GM23338 (cell line): ENCODE measurements around the gene R3HDM1. TPM values are rescaled to one million over a fixed set of nuclear protein-coding genes. Genes with fewer than 3 reads are reported as not detected.

Source experiments
- ATAC-seq: fragments of 200-7000 bp; cut with Tn5 transposase; 3 replicates; pipeline ENCODE4 v1.9.1; 2020
- DNase-seq: peaks from one replicate; pipeline ENCODE4 v3.0.0-alpha.2; 2015; ENCODE audit warnings: low spot score
- H2AFZ ChIP-seq: fragments of 200-600 bp; sonication (generic); 2 replicates; pipeline ENCODE4 v1.8.0; 2016; ENCODE audit warnings: antibody characterized with exemption, mild to moderate bottlenecking, moderate library complexity
- H3F3A ChIP-seq: fragments of 200-600 bp; sonication (generic); replicated peaks from 2 replicates; pipeline ENCODE4 v1.8.0; 2017; ENCODE audit warnings: antibody characterized with exemption, mixed run types, low read depth
- H3K27ac ChIP-seq: fragments of 200-600 bp; sonication (generic); 2 replicates; pipeline ENCODE4 v1.6.1; 2016; ENCODE audit warnings: low read depth
- H3K27me3 ChIP-seq: fragments of 200-600 bp; sonication (generic); 2 replicates; pipeline ENCODE4 v1.8.0; 2016; ENCODE audit warnings: mild to moderate bottlenecking, mixed run types, moderate library complexity; ENCODE audit not compliant: insufficient read depth
- H3K36me3 ChIP-seq: fragments of 200-600 bp; sonication (generic); 2 replicates; pipeline ENCODE4 v1.8.0; 2016; ENCODE audit warnings: mild to moderate bottlenecking; ENCODE audit not compliant: insufficient read depth
- H3K4me1 ChIP-seq: fragments of 200-600 bp; sonication (generic); 2 replicates; pipeline ENCODE4 v1.8.0; 2016; ENCODE audit warnings: mild to moderate bottlenecking, moderate library complexity; ENCODE audit not compliant: insufficient read depth
- H3K4me2 ChIP-seq: fragments of 200-600 bp; sonication (generic); 2 replicates; pipeline ENCODE4 v1.7.1; 2017; ENCODE audit warnings: mixed run types
- H3K4me3 ChIP-seq: fragments of 200-600 bp; sonication (generic); 2 replicates; pipeline ENCODE4 v1.6.1; 2016; ENCODE audit warnings: mixed run types
- H3K79me2 ChIP-seq: fragments of 200-600 bp; sonication (generic); replicated peaks from 2 replicates; pipeline ENCODE4 v1.8.0; 2017; ENCODE audit warnings: mild to moderate bottlenecking; ENCODE audit not compliant: insufficient read depth
- H3K9me2 ChIP-seq: fragments of 200-600 bp; sonication (generic); 2 replicates; pipeline ENCODE4 v1.8.0; 2017; ENCODE audit not compliant: insufficient read depth
- H4K20me1 ChIP-seq: fragments of 200-600 bp; sonication (generic); replicated peaks from 2 replicates; pipeline ENCODE4 v1.8.0; 2017; ENCODE audit warnings: mild to moderate bottlenecking; ENCODE audit not compliant: insufficient read depth
- H3K27ac Mint-ChIP-seq: 2 replicates; pipeline ENCODE4 v1.8.0; 2020; ENCODE audit warnings: inconsistent platforms, mild to moderate bottlenecking, moderate library complexity, mixed read lengths
- H3K27me3 Mint-ChIP-seq: 3 replicates; pipeline ENCODE4 v1.8.0; 2022; ENCODE audit warnings: low read depth, mild to moderate bottlenecking, moderate library complexity, mixed read lengths, inconsistent platforms; ENCODE audit not compliant: insufficient read depth, poor library complexity
- H3K36me3 Mint-ChIP-seq: 3 replicates; pipeline ENCODE4 v1.8.0; 2021; ENCODE audit warnings: low read depth, mild to moderate bottlenecking, inconsistent platforms, moderate library complexity, mixed read lengths
- H3K4me1 Mint-ChIP-seq: 3 replicates; pipeline ENCODE4 v1.8.0; 2020; ENCODE audit warnings: mild to moderate bottlenecking, inconsistent platforms, mixed read lengths
- H3K4me3 Mint-ChIP-seq: 3 replicates; pipeline ENCODE4 v1.8.0; 2021; ENCODE audit warnings: moderate library complexity, mild to moderate bottlenecking, inconsistent platforms, mixed read lengths
- H3K9me3 Mint-ChIP-seq: 3 replicates; pipeline ENCODE4 v1.8.0; 2020; ENCODE audit warnings: moderate library complexity, mild to moderate bottlenecking, inconsistent platforms, mixed read lengths
- CREB1 ChIP-seq: fragments of 250-450 bp; sonication (Bioruptor Pico); IDR thresholded peaks from 2 replicates; pipeline ENCODE4 v1.5.0; 2020; ENCODE audit warnings: low read depth, mild to moderate bottlenecking, moderate library complexity
- ETS1 ChIP-seq: IDR thresholded peaks from 2 replicates; pipeline ENCODE4 v1.6.1; 2016; ENCODE audit warnings: antibody characterized with exemption
- EZH2 ChIP-seq: fragments of 200-600 bp; sonication (generic); IDR thresholded peaks from one replicate; pipeline ENCODE4 v1.8.0; 2017; ENCODE audit warnings: antibody characterized with exemption, mild to moderate bottlenecking, low read depth; ENCODE audit not compliant: unreplicated experiment
- EZH2phosphoT487 ChIP-seq: fragments of 200-600 bp; sonication (generic); IDR thresholded peaks from one replicate; pipeline ENCODE4 v1.8.1; 2018; ENCODE audit warnings: antibody characterized with exemption; ENCODE audit not compliant: unreplicated experiment
- NANOG ChIP-seq: IDR thresholded peaks from 2 replicates; pipeline ENCODE4 v1.6.1; 2016; ENCODE audit warnings: antibody characterized with exemption, borderline replicate concordance
- STAT1 ChIP-seq: IDR thresholded peaks from one replicate; pipeline ENCODE4 v1.6.1; 2016; ENCODE audit warnings: antibody characterized with exemption; ENCODE audit not compliant: unreplicated experiment
- ZNF114 ChIP-seq: fragments of 250-450 bp; sonication (Bioruptor Pico); IDR thresholded peaks from 2 replicates; pipeline ENCODE4 v1.5.0; 2020; ENCODE audit warnings: mild to moderate bottlenecking, moderate library complexity
- ZNF331 ChIP-seq: fragments of 250-450 bp; sonication (Bioruptor Pico); IDR thresholded peaks from 2 replicates; pipeline ENCODE4 v1.5.0; 2020; ENCODE audit warnings: low read depth, mild to moderate bottlenecking, moderate library complexity
- ZNF462 ChIP-seq: fragments of 250-450 bp; sonication (Bioruptor Pico); IDR thresholded peaks from 2 replicates; pipeline ENCODE4 v1.5.0; 2020; ENCODE audit warnings: mild to moderate bottlenecking, moderate library complexity
- polyA plus RNA-seq: library from polyadenylated mRNA; unstranded; fragments of >200 nt; fragmentation: Nextera tagmentation; extraction: Ambion mirVana; gene quantifications from 2 replicates; pipeline ENCODE4 v1.2.1, GENCODE V29; 2016
- total RNA-seq: library from RNA; depleted of rRNA; stranded (reverse); fragments of >200 nt; shearing (Covaris generic); gene quantifications from 2 replicates; pipeline ENCODE4 v1.2.3, GENCODE V29; 2014
- TF ChIP-seq, protein P1 (sequence below): IDR thresholded peaks from one replicate; pipeline ENCODE4 v1.6.1; 2018; ENCODE audit warnings: antibody characterized with exemption; ENCODE audit not compliant: unreplicated experiment
- TF ChIP-seq, protein P2 (sequence below), 2 experiments: fragments of 200-600 bp in 1 of 2; sonication (generic) in 1 of 2; conservative IDR thresholded peaks; 2 replicates each; pipeline versions ENCODE4 v1.5.1 to v1.6.1; 2016 to 2017; ENCODE audit warnings: antibody characterized with exemption in 2 of 2, low read depth in 2 of 2, mild to moderate bottlenecking in 2 of 2, moderate library complexity in 1 of 2

The R3HDM1 gene
- total and polyA plus RNA-seq, 2 experiments from 2014 or later: 63.1 to 88.8 TPM

- H3K36me3 ChIP-seq: peaks cover 11% of the 10 kb centered on the region
- no peak overlapping the region for H3K4me3 ChIP-seq
- no peaks in the 10 kb centered on the region; the same call in 1 of the 2 replicates for H4K20me1 ChIP-seq
- DNase-seq (no peak), ATAC-seq (no peak)
- Mint-ChIP-seq H3K27ac (no peak overlapping the region), H3K27me3 (peaks cover 2% of the 10 kb centered on the region), H3K36me3 (peaks cover 34% of the 10 kb centered on the region), H3K4me3 (no peak overlapping the region), H3K4me1 (peaks cover 27% of the 10 kb centered on the region), H3K9me3 (peaks cover 16% of the 10 kb centered on the region; the same call in 2 of the 3 replicates)
- no peaks in the 10 kb centered on the region; the same call in 1 of the 2 replicates for H3K9me2 ChIP-seq
- H2AFZ ChIP-seq: no peak overlapping the region
- no peak overlapping the region for H3K4me2 ChIP-seq
- H3K27ac ChIP-seq: no peak overlapping the region
- peaks cover 37% of the 10 kb centered on the region for H3K4me1 ChIP-seq
- H3K79me2 ChIP-seq: peaks cover 43% of the 10 kb centered on the region
- TF ChIP-seq ETS1: no peak
- no peak for TF ChIP-seq EZH2phosphoT487
- TF ChIP-seq CREB1 (CRISPR knock-in tag): no peak
- TF ChIP-seq ZNF331 (CRISPR knock-in tag): no peak
- no peak for TF ChIP-seq NANOG
- TF ChIP-seq, protein P1, sequence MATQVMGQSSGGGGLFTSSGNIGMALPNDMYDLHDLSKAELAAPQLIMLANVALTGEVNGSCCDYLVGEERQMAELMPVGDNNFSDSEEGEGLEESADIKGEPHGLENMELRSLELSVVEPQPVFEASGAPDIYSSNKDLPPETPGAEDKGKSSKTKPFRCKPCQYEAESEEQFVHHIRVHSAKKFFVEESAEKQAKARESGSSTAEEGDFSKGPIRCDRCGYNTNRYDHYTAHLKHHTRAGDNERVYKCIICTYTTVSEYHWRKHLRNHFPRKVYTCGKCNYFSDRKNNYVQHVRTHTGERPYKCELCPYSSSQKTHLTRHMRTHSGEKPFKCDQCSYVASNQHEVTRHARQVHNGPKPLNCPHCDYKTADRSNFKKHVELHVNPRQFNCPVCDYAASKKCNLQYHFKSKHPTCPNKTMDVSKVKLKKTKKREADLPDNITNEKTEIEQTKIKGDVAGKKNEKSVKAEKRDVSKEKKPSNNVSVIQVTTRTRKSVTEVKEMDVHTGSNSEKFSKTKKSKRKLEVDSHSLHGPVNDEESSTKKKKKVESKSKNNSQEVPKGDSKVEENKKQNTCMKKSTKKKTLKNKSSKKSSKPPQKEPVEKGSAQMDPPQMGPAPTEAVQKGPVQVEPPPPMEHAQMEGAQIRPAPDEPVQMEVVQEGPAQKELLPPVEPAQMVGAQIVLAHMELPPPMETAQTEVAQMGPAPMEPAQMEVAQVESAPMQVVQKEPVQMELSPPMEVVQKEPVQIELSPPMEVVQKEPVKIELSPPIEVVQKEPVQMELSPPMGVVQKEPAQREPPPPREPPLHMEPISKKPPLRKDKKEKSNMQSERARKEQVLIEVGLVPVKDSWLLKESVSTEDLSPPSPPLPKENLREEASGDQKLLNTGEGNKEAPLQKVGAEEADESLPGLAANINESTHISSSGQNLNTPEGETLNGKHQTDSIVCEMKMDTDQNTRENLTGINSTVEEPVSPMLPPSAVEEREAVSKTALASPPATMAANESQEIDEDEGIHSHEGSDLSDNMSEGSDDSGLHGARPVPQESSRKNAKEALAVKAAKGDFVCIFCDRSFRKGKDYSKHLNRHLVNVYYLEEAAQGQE: no peak
- no peak for TF ChIP-seq ZNF114 (CRISPR knock-in tag)
- TF ChIP-seq STAT1: no peak
- no peak for TF ChIP-seq EZH2
- no peak for TF ChIP-seq ZNF462 (CRISPR knock-in tag)
- TF ChIP-seq, protein P2, sequence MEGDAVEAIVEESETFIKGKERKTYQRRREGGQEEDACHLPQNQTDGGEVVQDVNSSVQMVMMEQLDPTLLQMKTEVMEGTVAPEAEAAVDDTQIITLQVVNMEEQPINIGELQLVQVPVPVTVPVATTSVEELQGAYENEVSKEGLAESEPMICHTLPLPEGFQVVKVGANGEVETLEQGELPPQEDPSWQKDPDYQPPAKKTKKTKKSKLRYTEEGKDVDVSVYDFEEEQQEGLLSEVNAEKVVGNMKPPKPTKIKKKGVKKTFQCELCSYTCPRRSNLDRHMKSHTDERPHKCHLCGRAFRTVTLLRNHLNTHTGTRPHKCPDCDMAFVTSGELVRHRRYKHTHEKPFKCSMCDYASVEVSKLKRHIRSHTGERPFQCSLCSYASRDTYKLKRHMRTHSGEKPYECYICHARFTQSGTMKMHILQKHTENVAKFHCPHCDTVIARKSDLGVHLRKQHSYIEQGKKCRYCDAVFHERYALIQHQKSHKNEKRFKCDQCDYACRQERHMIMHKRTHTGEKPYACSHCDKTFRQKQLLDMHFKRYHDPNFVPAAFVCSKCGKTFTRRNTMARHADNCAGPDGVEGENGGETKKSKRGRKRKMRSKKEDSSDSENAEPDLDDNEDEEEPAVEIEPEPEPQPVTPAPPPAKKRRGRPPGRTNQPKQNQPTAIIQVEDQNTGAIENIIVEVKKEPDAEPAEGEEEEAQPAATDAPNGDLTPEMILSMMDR (conservative IDR thresholded peaks at IDR 0.05; ENCODE audit: low read depth in 2 of 2): no peak
- no peaks in the 10 kb centered on the region for H3F3A ChIP-seq
- no peaks in the 10 kb centered on the region for H3K27me3 ChIP-seq
These were observed 59.5 kb downstream of the R3HDM1 start for GRCh38 chr2:135590619-135591260.
